Panc1 (cell line): ENCODE measurements around the gene KHDRBS1. TPM values are rescaled to one million over a fixed set of nuclear protein-coding genes. Genes with fewer than 3 reads are reported as not detected.

Experiments
- ATAC-seq: fragments of 200-7000 bp; cut with Tn5 transposase; 2 replicates; pipeline ENCODE4 v1.9.1; 2020; ENCODE audit warnings: mild to moderate bottlenecking, moderate library complexity
- BruUV-seq: library from RNA; stranded (reverse); fragments of 400-500 nt; replicated peaks from 2 replicates; lab custom pipeline; 2021; lab: Mats Ljungman, UMichigan
- CTCF ChIA-PET: fragments of 300-600 bp; sonication (Branson Sonifier 250); formaldehyde crosslinking; loops from one replicate; lab custom pipeline; 2022; ENCODE audit warnings: antibody characterized with exemption; lab: Charles Lee
- POLR2A ChIA-PET: fragments of 300-600 bp; sonication (Branson Sonifier 250); formaldehyde crosslinking; loops from one replicate; lab custom pipeline; 2022; ENCODE audit warnings: antibody characterized with exemption; lab: Charles Lee
- DNase-seq: peaks from one replicate; pipeline ENCODE4 v3.0.0-alpha.2; 2010; ENCODE audit warnings: low read depth, low spot score
- H3K27ac ChIP-seq: 2 replicates; pipeline ENCODE4 v1.5.1; 2011; ENCODE audit warnings: mild to moderate bottlenecking, low read length, inconsistent platforms
- H3K27me3 ChIP-seq: fragments of 200-500 bp; sonication (Bioruptor generic); 2 replicates; pipeline ENCODE4 v1.6.0; 2014; ENCODE audit warnings: low read length, inconsistent platforms; ENCODE audit not compliant: control insufficient read depth, insufficient read depth
- H3K36me3 ChIP-seq: fragments of 200-500 bp; sonication (Bioruptor generic); 2 replicates; pipeline ENCODE4 v1.5.1; 2014; ENCODE audit warnings: inconsistent platforms, mild to moderate bottlenecking, low read length, moderate library complexity; ENCODE audit not compliant: control insufficient read depth, insufficient read depth
- H3K4me1 ChIP-seq: 2 replicates; pipeline ENCODE4 v1.5.1; 2011; ENCODE audit warnings: inconsistent platforms, mild to moderate bottlenecking, low read length, moderate library complexity; ENCODE audit not compliant: control insufficient read depth, insufficient read depth
- H3K4me3 ChIP-seq, 2 experiments: 2 replicates each; pipeline ENCODE4 v1.5.1; 2011 to 2012; ENCODE audit warnings: low read depth in 2 of 2, low read length in 2 of 2, mild to moderate bottlenecking in 2 of 2, inconsistent platforms in 1 of 2, moderate library complexity in 1 of 2
- H3K9me3 ChIP-seq: fragments of 200-500 bp; sonication (Bioruptor generic); 2 replicates; pipeline ENCODE4 v1.5.1; 2014; ENCODE audit warnings: low read depth, mild to moderate bottlenecking, inconsistent platforms, low read length, moderate library complexity; ENCODE audit not compliant: control insufficient read depth, insufficient read depth
- POLR2AphosphoS5 ChIP-seq: IDR thresholded peaks from 2 replicates; pipeline ENCODE4 v1.6.1; 2012; ENCODE audit warnings: mild to moderate bottlenecking, low read depth, low read length, moderate library complexity
- SIN3A ChIP-seq: IDR thresholded peaks from 2 replicates; pipeline ENCODE4 v1.6.1; 2012; ENCODE audit warnings: low read depth, mild to moderate bottlenecking, low read length, moderate library complexity, borderline replicate concordance; ENCODE audit not compliant: insufficient read depth
- TCF7L2 ChIP-seq: IDR thresholded peaks from 2 replicates; pipeline ENCODE4 v1.6.1; 2011; ENCODE audit warnings: mild to moderate bottlenecking, low read depth, low read length, inconsistent platforms
- in situ Hi-C: cut with HindIII; loops from 2 replicates; pipeline ENCODE4 v1.10.0; 2016; ENCODE audit warnings: low sequenced_read_pairs, low pct_unique_long_range_greater_than_20kb
- intact Hi-C: fragments of 100-400 bp; cut with micrococcal nuclease; formaldehyde crosslinking; loops from one replicate; pipeline ENCODE4 v1.10.0; 2022; ENCODE audit not compliant: unreplicated experiment
- total RNA-seq: library from RNA; stranded (reverse); gene quantifications from one replicate; pipeline ENCODE4 v1.2.1, GENCODE V29; 2021; ENCODE audit not compliant: unreplicated experiment
- TF ChIP-seq, protein P1 (sequence below): fragments of 450-650 bp; IDR thresholded peaks from 2 replicates; pipeline ENCODE4 v1.5.1; 2017; ENCODE audit warnings: mild to moderate bottlenecking
- TF ChIP-seq, protein P2 (sequence below), 2 experiments: IDR thresholded peaks; 2 replicates each; pipeline ENCODE4 v1.6.1; 2011 to 2012; ENCODE audit warnings: low read depth in 2 of 2, control low read depth in 1 of 2, low read length in 1 of 2, mild to moderate bottlenecking in 1 of 2, moderate library complexity in 1 of 2; ENCODE audit not compliant: insufficient read depth in 1 of 2

Gene KHDRBS1
- total RNA-seq, 1 experiment from 2014 or later = 163 TPM

DNA sequence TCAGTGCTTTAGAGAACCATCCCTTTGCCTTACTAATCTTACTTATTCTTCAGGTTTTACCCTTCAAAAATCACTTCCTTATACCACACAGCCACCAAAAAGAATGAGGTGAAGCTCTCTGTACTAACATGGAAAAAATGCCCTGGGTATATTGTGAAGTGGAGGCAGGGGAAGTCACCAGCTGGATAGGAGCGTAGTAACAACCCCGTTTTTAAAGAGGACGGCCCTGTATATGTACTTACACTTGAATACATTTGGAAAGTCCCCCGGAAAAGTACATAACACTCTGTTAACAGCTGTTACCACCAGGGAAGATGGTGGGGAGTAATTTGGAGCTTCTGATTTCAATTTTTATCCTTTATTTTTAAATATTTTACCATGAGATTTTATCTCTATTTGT is 28.2 kb upstream of the KHDRBS1 start:
- TF ChIP-seq SIN3A = no peak
- no peak for TF ChIP-seq TCF7L2
- TF ChIP-seq, protein P1, sequence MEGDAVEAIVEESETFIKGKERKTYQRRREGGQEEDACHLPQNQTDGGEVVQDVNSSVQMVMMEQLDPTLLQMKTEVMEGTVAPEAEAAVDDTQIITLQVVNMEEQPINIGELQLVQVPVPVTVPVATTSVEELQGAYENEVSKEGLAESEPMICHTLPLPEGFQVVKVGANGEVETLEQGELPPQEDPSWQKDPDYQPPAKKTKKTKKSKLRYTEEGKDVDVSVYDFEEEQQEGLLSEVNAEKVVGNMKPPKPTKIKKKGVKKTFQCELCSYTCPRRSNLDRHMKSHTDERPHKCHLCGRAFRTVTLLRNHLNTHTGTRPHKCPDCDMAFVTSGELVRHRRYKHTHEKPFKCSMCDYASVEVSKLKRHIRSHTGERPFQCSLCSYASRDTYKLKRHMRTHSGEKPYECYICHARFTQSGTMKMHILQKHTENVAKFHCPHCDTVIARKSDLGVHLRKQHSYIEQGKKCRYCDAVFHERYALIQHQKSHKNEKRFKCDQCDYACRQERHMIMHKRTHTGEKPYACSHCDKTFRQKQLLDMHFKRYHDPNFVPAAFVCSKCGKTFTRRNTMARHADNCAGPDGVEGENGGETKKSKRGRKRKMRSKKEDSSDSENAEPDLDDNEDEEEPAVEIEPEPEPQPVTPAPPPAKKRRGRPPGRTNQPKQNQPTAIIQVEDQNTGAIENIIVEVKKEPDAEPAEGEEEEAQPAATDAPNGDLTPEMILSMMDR = no peak
- TF ChIP-seq, protein P2, sequence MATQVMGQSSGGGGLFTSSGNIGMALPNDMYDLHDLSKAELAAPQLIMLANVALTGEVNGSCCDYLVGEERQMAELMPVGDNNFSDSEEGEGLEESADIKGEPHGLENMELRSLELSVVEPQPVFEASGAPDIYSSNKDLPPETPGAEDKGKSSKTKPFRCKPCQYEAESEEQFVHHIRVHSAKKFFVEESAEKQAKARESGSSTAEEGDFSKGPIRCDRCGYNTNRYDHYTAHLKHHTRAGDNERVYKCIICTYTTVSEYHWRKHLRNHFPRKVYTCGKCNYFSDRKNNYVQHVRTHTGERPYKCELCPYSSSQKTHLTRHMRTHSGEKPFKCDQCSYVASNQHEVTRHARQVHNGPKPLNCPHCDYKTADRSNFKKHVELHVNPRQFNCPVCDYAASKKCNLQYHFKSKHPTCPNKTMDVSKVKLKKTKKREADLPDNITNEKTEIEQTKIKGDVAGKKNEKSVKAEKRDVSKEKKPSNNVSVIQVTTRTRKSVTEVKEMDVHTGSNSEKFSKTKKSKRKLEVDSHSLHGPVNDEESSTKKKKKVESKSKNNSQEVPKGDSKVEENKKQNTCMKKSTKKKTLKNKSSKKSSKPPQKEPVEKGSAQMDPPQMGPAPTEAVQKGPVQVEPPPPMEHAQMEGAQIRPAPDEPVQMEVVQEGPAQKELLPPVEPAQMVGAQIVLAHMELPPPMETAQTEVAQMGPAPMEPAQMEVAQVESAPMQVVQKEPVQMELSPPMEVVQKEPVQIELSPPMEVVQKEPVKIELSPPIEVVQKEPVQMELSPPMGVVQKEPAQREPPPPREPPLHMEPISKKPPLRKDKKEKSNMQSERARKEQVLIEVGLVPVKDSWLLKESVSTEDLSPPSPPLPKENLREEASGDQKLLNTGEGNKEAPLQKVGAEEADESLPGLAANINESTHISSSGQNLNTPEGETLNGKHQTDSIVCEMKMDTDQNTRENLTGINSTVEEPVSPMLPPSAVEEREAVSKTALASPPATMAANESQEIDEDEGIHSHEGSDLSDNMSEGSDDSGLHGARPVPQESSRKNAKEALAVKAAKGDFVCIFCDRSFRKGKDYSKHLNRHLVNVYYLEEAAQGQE (IDR thresholded peaks at IDR 0.05; ENCODE audit: insufficient read depth in 1 of 2, low read depth in 2 of 2, low read length in 1 of 2) = no peak
- TF ChIP-seq POLR2AphosphoS5 = no peak
- Histone ChIP-seq H3K36me3 (no peaks in the 10 kb centered on the region), H3K4me1 (peaks cover 3% of the 10 kb centered on the region; the same call in 1 of the 2 replicates), H3K27me3 (no peaks in the 10 kb centered on the region), H3K27ac (0 out of 2 replicates have a peak overlapping the region, but pooled peaks have one; percentile 30), H3K9me3 (no peaks in the 10 kb centered on the region), H3K4me3 (no peak overlapping the region)
- DNase-seq (no peak), ATAC-seq (peak; percentile 56; the same call in 1 of the 2 replicates)
- no TSS peak for BruUV-seq
- CTCF ChIA-PET = no interaction called here
- POLR2A ChIA-PET = interaction anchor here (0.5 to 1.2 kb wide), 3 partner anchors 13 to 197 kb away, joined by 3 to 18 read pairs (median 11); partner anchors contain the start of gene KHDRBS1
- in situ Hi-C loops (no loop called here), intact Hi-C loops (no loop called here)

DNA sequence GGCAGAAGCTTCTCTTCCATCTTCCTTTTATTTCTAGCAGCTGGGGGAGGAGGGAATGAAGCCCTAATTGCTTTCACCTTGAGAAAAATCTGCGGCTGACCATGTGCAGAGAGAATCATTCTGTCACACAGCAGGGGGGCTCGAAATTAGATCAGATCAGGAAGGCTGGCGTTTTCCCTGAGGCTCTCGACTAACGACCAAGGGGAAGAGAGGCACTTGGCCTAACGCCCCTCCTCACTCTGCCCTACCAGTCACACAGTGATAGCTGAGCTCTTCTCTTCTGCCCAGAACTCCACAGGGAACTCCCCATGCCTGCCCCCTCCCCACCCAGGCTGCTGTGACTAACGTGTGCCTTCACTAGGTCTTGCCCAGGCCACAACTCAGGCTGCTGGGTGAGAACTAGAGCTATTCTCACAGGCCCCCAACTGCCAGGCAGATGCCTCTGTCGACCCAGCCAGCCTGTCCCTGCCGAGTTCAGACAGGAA is 26.5 kb upstream of the KHDRBS1 start:
- ATAC-seq (no peak), DNase-seq (no peak)
- TF ChIP-seq, protein P1 = no peak
- no peaks in the 10 kb centered on the region for H3K9me3 ChIP-seq
- ChIA-PET CTCF (no interaction called here), POLR2A (no interaction called here)
- in situ Hi-C loops (no loop called here), intact Hi-C loops (no loop called here)
- no TSS peak for BruUV-seq
- no peak overlapping the region for H3K4me3 ChIP-seq
- H3K36me3 ChIP-seq = no peaks in the 10 kb centered on the region
- H3K4me1 ChIP-seq = peaks cover 3% of the 10 kb centered on the region; the same call in 1 of the 2 replicates
- H3K27me3 ChIP-seq = no peaks in the 10 kb centered on the region
- H3K27ac ChIP-seq = no peak overlapping the region
